Measurements from ENCODE around the gene LMF2.

LMF2 gene

DNA sequence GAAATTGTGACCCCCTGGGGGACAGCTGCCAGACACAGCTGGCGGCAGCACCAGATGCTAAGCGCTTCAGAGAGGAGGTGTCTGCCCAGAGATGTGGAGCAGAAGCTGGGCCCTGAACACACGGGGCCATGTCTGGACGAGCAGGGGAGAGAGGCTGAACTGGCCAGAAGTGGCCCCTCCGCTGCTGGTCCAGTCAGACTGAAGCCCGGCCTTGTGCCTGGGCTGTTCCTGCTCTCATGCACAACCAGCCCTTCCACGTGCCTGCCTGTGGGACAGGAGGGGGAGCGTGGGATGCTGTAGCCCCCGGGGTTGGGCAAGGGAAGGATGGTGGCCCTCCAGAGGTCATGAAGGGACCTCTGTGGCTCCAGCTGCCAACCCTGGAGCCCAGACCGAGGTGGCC lies 24.4 kb downstream of the LMF2 start:
- peak; percentile 62 for DNase-seq (ENCODE audit: low spot score)

DNA sequence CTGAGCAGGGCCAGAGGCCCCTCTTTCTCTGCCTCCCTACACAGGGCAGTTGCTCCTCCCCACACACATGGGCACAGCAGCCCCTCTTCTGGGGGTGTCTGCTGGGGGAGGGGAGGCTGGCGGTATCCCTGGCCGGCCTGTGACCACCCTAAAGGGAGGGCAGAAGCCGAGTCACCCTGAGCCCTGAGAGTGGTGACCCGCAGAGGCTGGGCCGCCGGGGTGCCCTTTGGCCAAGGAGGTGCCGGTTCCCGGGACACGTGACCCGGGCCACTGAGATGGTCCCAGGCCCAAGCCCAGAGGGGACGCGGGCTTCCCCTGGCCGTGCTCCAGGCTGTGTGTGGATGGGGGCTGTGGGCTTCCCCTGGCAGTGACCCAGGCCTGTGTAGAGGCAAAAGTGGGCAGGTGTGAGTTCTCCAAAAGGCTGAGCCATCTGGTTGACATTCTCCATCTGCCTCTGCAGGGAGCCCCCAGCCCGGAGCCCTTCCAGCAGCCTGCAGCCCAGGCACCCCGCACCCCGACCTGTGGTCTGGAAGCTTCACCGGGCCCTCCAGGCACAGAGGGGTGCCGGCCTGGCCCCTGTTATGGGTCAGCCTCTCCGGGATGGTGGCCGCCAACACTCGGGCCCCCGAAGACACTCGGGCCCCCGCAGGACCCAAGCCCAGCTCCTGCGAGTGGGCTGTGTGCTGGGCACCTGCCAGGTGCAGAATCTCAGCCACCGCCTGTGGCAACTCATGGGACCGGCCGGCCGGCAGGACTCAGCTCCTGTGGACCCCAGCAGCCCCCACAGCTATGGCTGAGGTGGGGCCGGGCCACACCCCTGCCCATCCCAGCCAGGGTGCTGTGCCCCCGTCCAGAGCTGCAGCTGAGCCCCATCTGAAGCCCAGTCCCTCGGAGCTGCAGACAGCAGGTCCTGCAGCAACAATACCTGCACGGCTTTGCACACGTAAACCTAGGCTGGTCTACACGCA lies 25.1 kb downstream of the LMF2 start:
- DNase-seq (ENCODE audit: low spot score), result no peak

DNA sequence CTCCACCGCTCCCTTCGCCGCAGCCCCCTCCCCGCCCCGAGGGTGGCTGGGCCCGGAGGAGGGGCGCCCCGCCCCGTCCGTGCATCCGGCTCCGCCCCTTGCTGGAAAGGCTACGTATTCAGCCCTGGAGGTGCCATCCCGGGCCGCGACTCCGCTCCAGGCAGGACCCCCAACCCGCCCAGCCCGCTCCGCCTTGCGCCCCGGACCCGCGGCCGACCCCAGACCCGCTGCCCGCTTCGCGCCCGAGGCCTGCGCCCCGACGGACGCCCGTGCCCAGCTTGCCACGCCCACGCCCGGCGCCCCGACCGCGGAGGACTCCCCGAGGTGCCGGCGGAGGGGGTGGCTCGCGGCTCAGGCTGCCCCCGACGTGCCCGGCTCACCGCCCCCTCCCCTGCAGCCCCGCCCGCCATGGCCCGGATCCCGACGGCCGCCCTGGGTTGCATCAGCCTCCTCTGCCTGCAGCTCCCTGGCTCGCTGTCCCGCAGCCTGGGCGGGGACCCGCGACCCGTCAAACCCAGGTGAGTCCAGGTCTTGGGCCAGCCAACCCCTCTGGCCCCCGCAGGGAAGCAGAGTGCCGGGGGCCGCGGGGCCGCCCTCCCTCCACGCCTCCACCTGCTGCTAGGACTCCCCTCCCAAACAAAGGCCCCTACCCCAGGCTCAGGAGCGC lies 25.9 kb downstream of the LMF2 start, which contains the start of gene ADM2:
ADM2 (plus strand) TSS at position 104 of the 667 bp plus-strand sequence; CDS start at position 409, 305 bp downstream.
- no peak for DNase-seq (ENCODE audit: low spot score)

GRCh38 chr22:50481045-50481439 lies 26.5 kb downstream of the LMF2 start:
- no peak for DNase-seq (ENCODE audit: low spot score)

DNA sequence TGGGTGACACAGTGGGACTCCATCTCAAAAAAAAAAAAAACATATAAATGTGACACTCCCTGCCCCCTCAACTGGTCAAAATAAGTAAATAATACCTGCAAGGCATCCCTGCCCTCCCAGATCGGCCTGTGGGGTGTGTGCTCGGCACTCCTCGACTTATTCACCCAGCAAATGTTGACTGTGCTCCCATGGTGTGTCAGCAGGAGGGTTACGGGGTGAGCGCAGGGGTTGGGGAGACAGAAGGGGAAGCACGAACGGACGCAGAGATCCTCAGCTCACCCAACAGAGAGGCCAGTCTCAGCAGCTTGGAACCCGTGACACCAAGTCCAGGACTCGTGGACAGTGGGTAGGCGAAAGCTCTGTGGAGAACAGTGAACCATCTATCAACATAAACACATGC lies 27.8 kb downstream of the LMF2 start:
- no peak for DNase-seq (ENCODE audit: low spot score)

GRCh38 chr22:50477923-50478322 lies 29.6 kb downstream of the LMF2 start:
- no peak for DNase-seq (ENCODE audit: low spot score)

GRCh38 chr22:50476868-50477267 lies 30.6 kb downstream of the LMF2 start:
- DNase-seq (ENCODE audit: low spot score), result no peak

DNA sequence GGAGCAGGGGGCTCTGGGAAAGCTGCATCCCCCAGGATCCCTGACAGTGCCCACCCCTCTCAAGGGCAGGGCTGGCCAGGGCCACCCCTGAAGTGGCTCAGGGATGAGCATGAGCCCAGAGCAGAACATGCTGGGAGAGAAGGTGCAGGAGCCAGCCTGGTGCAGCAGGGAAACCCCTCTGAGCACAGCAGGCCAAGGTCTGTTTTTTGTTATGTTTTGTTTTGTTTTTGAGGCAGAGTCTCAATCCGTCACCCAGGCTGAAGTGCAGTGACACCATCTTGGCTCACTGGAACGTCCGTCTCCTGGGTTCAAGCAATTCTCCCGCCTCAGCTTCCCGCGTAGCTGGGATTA lies 31.9 kb downstream of the LMF2 start:
- DNase-seq (ENCODE audit: low spot score), result no peak

GRCh38 chr22:50474710-50475651 lies 32.5 kb downstream of the LMF2 start, which contains the start of gene SBF1:
TSS of gene SBF1 (minus strand) at chr22:50475035. CDS start at chr22:50474840, 195 bp downstream.
- DNase-seq (ENCODE audit: low spot score), result peak; percentile 88

DNA sequence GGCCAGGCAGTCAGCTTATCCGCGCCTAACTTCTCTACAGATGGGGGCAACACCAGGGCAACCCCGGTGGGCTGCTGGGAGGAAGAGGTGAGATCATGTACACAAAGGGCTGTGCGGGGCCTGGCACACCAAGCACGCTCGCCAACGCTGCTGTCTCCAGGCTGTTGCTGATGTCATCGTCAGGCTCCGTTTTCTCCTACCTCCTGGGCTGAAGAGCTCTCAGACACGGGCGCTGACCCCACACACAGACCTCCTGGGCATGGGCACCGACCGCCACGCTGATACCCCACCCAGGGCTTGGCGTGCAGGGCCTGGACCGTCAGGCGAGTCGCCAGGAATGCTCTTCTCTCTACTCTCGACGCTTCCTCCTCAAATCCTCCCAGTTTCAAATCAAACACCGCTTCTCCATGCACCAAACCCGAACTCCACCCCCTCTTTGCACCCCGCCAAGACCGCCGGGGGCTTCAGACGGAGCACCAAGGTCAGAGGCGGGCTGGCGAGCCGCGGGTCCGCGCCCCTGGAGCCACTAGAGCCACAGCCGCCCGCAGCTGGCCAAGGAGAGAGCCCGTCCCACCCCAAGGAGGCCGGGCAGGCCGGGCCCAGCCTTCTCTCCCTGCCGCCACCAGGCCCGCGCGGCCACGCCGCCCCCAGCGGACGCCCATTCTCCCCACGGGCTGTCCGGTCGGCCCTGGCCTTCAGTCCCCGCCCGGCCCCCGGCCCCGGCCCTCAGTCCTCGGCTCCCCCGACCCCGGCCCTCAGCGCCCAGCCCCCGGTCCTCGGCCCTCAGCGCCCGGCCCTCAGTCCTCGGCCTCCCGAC lies 33.4 kb downstream of the LMF2 start:
- DNase-seq (ENCODE audit: low spot score), result no peak

DNA sequence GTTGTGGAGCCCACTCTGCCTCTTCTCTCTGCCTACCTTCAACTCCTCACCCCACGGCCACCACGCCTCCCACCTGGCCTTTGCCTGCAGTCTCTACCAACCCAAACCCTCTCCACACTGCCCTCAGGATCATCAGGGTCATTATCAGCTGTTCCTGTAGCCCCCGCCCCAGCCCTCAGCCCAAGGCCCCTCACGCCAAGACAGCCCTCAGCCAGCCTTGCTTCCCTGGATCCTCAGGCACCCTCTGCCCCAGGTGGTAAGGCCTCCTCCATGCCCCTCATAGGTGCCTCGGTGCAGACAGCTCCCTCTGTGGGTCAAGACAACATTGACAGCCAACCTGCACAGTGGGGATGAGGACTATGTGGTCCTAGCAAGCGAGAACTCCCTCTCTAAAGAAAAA lies 34.4 kb downstream of the LMF2 start:
- DNase-seq (ENCODE audit: low spot score), result peak; percentile 87

DNA sequence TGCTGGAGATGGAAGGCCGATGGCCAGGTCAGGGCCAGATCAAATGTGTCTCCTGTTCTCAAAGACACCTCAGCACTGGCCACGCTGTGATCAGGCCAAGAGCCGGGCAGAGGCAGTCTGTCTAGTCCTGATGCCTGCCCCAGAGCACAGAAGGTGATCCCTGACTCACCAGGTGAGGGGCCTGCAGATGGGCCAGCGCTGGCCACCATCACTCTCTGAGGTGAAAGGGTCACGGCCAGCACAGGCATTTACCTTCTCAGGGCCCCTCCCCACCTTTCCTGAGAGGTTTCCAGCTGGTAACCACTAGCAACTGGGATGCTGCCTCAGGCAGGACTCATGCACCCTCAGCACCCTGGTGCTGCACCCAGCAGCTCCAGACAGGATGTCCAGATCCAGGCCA lies 35.5 kb downstream of the LMF2 start:
- no peak for DNase-seq (ENCODE audit: low spot score)

DNA sequence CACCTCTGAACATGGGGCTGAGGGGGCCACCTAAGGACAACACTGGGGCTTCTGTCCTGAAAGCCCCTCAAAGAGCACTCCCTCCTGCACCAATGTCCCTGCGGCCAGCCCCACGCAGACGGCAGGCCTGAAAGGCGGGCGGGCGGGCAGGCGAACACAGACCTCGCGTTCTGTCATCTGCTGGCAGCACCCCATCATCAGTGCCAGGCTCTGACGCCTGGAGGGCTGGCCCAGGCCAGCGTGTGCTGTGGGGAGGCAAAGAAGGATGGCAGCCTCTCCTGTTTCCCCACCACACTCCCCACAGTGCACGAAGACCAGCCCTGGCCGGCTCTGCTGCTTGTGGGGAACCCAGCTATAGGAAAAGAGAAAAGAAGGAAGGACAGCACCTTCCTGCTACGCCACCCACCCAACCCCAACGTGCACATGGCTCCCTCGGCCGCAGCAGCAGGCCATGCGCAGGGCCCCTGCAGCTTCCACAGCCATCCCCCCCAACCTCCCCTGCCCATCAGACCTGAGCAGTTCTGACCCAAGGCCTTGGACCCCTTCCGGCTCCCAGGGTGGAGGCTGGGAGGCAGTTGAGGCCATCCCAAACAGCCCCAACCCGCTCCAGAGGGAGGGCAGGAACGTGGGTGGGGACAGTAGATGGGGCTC lies 36.2 kb downstream of the LMF2 start:
- DNase-seq (ENCODE audit: low spot score), result no peak

GRCh38 chr22:50470491-50470890 lies 37.0 kb downstream of the LMF2 start:
- DNase-seq (ENCODE audit: low spot score), result peak; percentile 89

GRCh38 chr22:50469377-50470305 lies 37.9 kb downstream of the LMF2 start:
- DNase-seq (ENCODE audit: low spot score), result peak; percentile 97

DNA sequence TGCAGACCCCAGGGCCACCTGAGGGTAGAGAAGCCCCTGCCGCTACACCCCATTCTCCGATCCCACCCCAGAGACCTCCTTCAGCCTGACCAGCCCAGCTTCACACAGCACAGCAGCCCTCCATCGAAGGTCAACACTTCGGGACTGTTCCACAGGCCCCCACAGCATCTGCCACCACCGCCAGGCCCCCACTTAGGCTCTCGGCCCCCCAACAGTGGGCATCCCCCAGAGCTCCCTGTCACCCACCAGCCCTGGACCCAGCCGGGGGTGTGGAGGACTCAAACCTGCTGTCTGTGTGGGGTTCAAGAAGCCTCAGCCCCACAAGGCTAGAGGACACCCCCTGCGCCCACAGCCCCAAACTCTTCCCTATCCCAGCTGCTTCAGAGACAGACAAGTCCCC lies 38.9 kb downstream of the LMF2 start:
- no peak for DNase-seq (ENCODE audit: low spot score)

DNA sequence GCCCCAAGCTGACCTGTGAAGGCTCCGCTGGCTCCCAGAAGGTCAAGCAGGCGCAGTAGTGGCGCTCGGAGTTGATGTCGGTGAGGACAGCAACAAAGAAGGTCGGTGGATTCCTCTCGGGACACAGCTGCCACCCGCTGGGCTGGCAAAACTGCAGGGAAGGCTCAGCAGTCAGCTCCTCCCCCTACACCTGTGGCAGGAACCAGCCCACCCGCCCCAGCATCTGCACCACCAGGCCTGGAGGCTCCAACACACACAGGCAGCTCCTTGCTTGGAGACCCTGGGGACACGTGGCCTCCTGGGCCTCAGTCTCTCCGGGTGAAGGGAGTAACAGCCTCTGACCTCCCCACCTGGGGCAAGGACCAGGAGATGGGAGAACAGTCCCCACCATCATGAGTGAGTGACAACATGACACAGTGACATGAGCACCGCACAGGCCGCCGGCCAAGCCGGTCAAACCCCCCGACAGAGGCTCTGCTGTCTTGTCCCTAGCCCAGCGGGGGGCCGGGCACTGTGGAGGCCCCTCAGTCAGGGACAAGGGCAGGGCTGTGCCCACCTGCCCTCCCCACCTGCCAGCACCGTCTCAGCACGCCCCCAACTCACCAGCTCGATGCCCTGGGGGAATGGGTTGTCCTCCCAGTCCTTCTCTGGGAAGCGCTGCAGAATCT lies 39.6 kb downstream of the LMF2 start:
- DNase-seq (ENCODE audit: low spot score), result no peak

DNA sequence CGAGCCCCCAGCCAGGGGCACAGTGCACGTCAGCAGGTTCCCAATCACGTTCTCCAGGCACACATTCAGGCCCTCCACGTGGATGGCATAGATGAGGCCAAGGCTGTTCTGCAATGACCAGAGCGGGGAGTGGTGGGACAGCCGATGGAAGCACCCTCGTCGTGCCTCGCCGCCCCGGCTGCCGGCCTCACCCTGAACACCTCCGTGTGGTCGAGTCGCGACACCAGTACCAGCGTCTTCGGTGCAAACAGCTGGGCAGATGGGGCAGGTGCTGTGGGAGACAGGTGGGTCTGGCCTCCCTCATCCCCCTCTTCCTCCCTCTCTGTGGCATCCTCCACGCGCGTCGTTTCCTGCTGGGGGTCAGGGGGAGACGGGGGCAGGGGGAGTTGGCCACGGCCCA lies 40.2 kb downstream of the LMF2 start:
- DNase-seq (ENCODE audit: low spot score), result no peak

Data from NAMALWA (cell line).